Ovary (tissue), 9 donors: Measurements from ENCODE around the gene ZNF763. TPM values are rescaled to one million over a fixed set of nuclear protein-coding genes. Genes with fewer than 3 reads are reported as not detected.

Experiments used
- DNase-seq, 5 donors: peaks; one replicate each; pipeline ENCODE4 v3.0.0-alpha.2; 2019 to 2020
- H3K27ac ChIP-seq, 2 donors: fragments of 200-600 bp; one replicate each; pipeline versions ENCODE4 v1.5.1 to v1.8.0; 2019 to 2022
- H3K27me3 ChIP-seq: fragments of 200-600 bp; one replicate; pipeline ENCODE4 v1.8.0; 2022
- H3K36me3 ChIP-seq: fragments of 200-600 bp; sonication (generic); one replicate; pipeline ENCODE4 v1.5.1; 2019
- H3K4me1 ChIP-seq: one replicate; pipeline ENCODE4 v1.8.1; 2013; ENCODE audit warnings: mild to moderate bottlenecking, moderate library complexity; ENCODE audit not compliant: insufficient read depth
- H3K4me3 ChIP-seq: fragments of 200-600 bp; sonication (generic); one replicate; pipeline ENCODE4 v1.5.1; 2017
- H3K9me3 ChIP-seq, 2 donors: fragments of 200-600 bp in 1 of 2; sonication (generic) in 1 of 2; one replicate each; pipeline versions ENCODE4 v1.5.1 to v1.8.1; 2013 to 2019; ENCODE audit warnings: mild to moderate bottlenecking in 1 of 2, moderate library complexity in 1 of 2
- EP300 ChIP-seq: sonication (generic); formaldehyde crosslinking; IDR thresholded peaks from one replicate; pipeline ENCODE4 v1.6.1; 2017; ENCODE audit warnings: antibody characterized with exemption
- POLR2A ChIP-seq: fragments of 450-650 bp; IDR thresholded peaks from one replicate; pipeline ENCODE4 v1.6.1; 2017; ENCODE audit warnings: antibody characterized with exemption, mild to moderate bottlenecking, moderate library complexity
- WGBS, 3 donors: extraction: QIAGEN DNeasy Blood & Tissue Kit in 1 of 3; methylation state at CpG; one replicate each; pipeline versions ENCODE4 v1.1.5 to v1.1.7; 2013 to 2017; 5-methylcytosine and 5-hydroxymethylcytosine counted together
- intact Hi-C, 4 donors: fragments of 100-400 bp; cut with DNase I; formaldehyde crosslinking; loops; one replicate each; pipeline versions ENCODE4 v1.11.0 to v1.15.1; 2022 to 2023
- polyA plus RNA-seq, 2 donors: library from polyadenylated mRNA; stranded (reverse); fragments of 200-250 nt in 1 of 2; fragments of 350-450 nt in 1 of 2; fragmentation: Illumina TruSeq in 1 of 2; extraction: RNeasy Lipid Tissue Mini Kit (QIAGEN cat#74804) in 1 of 2; gene quantifications; one replicate each; pipeline ENCODE4 v1.2.3, GENCODE V29; 2013 to 2014
- total RNA-seq, 7 donors: library from RNA; depleted of rRNA in 2 of 7; stranded (reverse); fragments of >200 nt in 2 of 7; fragmentation: NEBNext Ultra II Directional in 3 of 7; extraction: Animal tissue kit (Norgen Biotek cat#: 25700) in 3 of 7; gene quantifications; one replicate each; pipeline versions ENCODE4 v1.1.0 to v1.2.4, GENCODE V29; 2016 to 2023
- TF ChIP-seq, protein P1 (sequence below), 3 donors: fragments of 450-650 bp in 2 of 3; fragments of 200-600 bp in 1 of 3; IDR thresholded peaks; one replicate each; pipeline versions ENCODE4 v1.5.1 to v1.8.0; 2016 to 2022; ENCODE audit warnings: antibody characterized with exemption in 3 of 3, mild to moderate bottlenecking in 1 of 3
- donor health status: DM: no; HTN: no; CAD: no; lungs with moderate emphysema.
- donor health status: DM: no; HTN: no; CAD: no.
- donor health status: Bipolar disorder and iron deficiency.
- donor health status: DM: yes; HTN: yes; CAD: no.
- donor health status: DM: no; HTN: no; CAD: no.
- donor health status: DM: yes; HTN: yes; CAD: no.

The ZNF763 gene
- total and polyA plus RNA-seq, 9 donors = 4.1 to 18.8 (median 7.7) TPM

DNA sequence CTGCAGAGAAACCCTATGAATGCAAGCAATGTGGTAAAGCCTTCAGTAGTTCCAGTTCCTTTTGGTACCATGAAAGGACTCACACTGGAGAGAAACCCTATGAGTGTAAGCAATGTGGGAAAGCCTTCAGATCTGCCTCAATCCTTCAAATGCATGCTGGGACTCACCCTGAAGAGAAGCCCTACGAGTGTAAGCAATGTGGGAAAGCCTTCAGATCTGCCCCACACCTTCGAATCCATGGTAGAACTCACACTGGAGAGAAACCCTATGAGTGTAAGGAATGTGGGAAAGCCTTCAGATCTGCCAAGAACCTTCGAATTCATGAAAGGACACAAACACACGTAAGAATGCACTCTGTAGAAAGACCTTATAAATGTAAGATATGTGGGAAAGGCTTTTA is 14.7 kb downstream of the ZNF763 start:
- intact Hi-C loops = no loop called here
- Histone ChIP-seq H3K36me3 (peaks cover 5% of the 10 kb centered on the region), H3K4me3 (no peak overlapping the region), H3K27me3 (no peaks in the 10 kb centered on the region), H3K4me1 (no peaks in the 10 kb centered on the region), H3K9me3 (peaks cover 0 to 33% of the 10 kb centered on the region in 2 donors), H3K27ac (no peak overlapping the region)
- DNase-seq = no peak
- TF ChIP-seq POLR2A = no peak
- TF ChIP-seq EP300 = no peak
- TF ChIP-seq, protein P1, sequence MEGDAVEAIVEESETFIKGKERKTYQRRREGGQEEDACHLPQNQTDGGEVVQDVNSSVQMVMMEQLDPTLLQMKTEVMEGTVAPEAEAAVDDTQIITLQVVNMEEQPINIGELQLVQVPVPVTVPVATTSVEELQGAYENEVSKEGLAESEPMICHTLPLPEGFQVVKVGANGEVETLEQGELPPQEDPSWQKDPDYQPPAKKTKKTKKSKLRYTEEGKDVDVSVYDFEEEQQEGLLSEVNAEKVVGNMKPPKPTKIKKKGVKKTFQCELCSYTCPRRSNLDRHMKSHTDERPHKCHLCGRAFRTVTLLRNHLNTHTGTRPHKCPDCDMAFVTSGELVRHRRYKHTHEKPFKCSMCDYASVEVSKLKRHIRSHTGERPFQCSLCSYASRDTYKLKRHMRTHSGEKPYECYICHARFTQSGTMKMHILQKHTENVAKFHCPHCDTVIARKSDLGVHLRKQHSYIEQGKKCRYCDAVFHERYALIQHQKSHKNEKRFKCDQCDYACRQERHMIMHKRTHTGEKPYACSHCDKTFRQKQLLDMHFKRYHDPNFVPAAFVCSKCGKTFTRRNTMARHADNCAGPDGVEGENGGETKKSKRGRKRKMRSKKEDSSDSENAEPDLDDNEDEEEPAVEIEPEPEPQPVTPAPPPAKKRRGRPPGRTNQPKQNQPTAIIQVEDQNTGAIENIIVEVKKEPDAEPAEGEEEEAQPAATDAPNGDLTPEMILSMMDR (IDR thresholded peaks at IDR 0.05) = no peak
- WGBS, 3 donors = 91 to 96% (median 91%) methylated on average over 4 of the region's 4 CpGs

DNA sequence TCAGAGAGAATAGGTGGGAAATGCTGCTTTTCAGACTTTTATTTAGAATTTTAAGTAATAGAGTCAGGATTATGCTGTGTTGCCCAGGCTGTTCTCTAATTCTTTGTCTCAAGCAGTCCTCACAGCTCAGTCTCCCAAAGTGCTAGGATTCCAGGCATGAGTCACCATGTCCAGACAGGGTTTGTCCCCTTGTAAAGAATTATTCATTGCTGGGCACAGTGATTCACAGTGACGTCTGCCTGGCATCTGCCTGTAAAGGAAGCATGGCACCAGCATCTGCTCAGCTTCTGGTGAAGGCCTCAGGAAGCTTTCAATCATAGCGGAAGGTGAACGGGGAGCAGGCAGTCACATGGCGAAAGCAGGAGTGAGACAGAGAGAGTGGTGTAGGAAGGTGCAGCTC is 17.7 kb downstream of the ZNF763 start:
- DNase-seq = no peak
- Histone ChIP-seq H3K27me3 (no peaks in the 10 kb centered on the region), H3K4me3 (no peak overlapping the region), H3K9me3 (peaks cover 0 to 25% of the 10 kb centered on the region in 2 donors), H3K27ac (no peak overlapping the region), H3K36me3 (peaks cover 5% of the 10 kb centered on the region), H3K4me1 (no peaks in the 10 kb centered on the region)
- WGBS, 3 donors = 89 to 96% (median 91%) methylated on average over 4 of the region's 4 CpGs
- TF ChIP-seq, protein P1 (IDR thresholded peaks at IDR 0.05) = no peak
- no peak for TF ChIP-seq POLR2A
- TF ChIP-seq EP300 = no peak
- intact Hi-C loops = loop anchor here in 2 of 4 donors (10.0 kb wide), 2 partner anchors 58 to 188 kb away; partner anchors contain the start of genes ZNF491 (in 1 of the 2) and ZNF700 (in 1 of the 2)

DNA sequence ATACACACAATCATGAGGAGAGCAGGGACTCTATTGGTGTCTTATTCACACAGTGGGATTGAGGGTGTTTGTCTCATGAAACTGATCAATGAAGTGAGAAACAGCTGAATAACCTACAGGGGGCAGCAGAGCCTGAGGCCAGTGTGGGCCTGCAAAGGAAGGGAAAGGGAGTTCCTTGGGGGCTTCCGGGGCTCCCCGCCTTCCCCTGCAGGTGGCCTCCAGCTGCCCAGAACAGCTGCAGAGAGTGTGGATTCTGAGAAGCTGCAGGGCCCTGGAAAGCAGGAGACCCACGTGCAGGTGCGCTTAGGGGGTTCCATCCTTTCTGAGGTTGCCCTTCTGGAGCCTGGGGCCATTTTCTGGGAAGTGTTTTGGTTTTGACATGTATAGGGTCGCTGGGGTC is 20.1 kb downstream of the ZNF763 start:
- 24 to 29% (median 29%) methylated on average over 5 of the region's 5 CpGs for WGBS, 3 donors
- intact Hi-C loops = loop anchor here in 3 of 4 donors (5.0 to 10.0 kb wide), 3 partner anchors 60 to 190 kb away; partner anchors contain the start of genes ZNF491 (in 1 of the 3) and ZNF700 (in 1 of the 3)
- TF ChIP-seq EP300 (no peak), POLR2A (no peak)
- TF ChIP-seq, protein P1 (IDR thresholded peaks at IDR 0.05) = no peak
- DNase-seq = no peak
- Histone ChIP-seq H3K27me3 (no peaks in the 10 kb centered on the region), H3K36me3 (no peaks in the 10 kb centered on the region), H3K9me3 (peaks cover 0 to 3% of the 10 kb centered on the region in 2 donors), H3K4me3 (no peak overlapping the region), H3K27ac (no peak overlapping the region), H3K4me1 (no peaks in the 10 kb centered on the region)

DNA sequence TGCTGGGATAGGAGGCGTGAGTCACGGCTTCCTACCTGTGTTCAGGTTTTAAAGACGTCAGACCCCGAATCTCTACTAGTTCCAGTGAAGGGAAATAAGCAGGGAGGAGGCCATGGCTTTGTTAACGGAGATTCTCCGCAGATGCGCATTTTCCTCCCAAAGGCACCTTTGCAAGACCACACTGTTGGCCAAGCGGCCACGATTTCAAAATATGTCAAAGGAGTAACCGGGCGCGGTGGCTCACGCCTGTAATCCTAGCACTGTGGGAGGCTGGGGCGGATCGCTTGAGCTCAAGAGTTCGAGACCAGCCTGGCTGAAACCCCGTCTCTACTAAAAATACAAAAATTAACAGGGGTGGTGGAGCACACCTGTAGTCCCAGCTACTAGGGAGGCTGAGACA is 21.9 kb downstream of the ZNF763 start:
- intact Hi-C loops = loop anchor here in 3 of 4 donors (5.0 to 10.0 kb wide), 3 partner anchors 62 to 192 kb away; partner anchors contain the start of genes ZNF491 (in 1 of the 3) and ZNF700 (in 1 of the 3)
- no peaks in the 10 kb centered on the region for H3K27me3 ChIP-seq
- TF ChIP-seq EP300 (no peak), POLR2A (no peak)
- TF ChIP-seq, protein P1 (IDR thresholded peaks at IDR 0.05) = no peak
- H3K4me3 ChIP-seq = no peak overlapping the region
- no peaks in the 10 kb centered on the region for H3K9me3 ChIP-seq
- H3K4me1 ChIP-seq = no peaks in the 10 kb centered on the region
- H3K36me3 ChIP-seq = no peaks in the 10 kb centered on the region
- WGBS, 3 donors = 91 to 93% (median 93%) methylated on average over 17 of the region's 17 CpGs
- DNase-seq = peak in 1 of 5 donors; percentile 26
- H3K27ac ChIP-seq = no peak overlapping the region
